Calu3 (cell line): Measurements from ENCODE around the gene ARID5B. TPM values are rescaled to one million over a fixed set of nuclear protein-coding genes. Genes with fewer than 3 reads are reported as not detected.

Source experiments
- BruUV-seq: library from RNA; stranded (reverse); fragments of 400-500 nt; replicated peaks from 2 replicates; lab custom pipeline; 2021; lab: Mats Ljungman, UMichigan
- CTCF ChIA-PET: fragments of 300-600 bp; sonication (Branson Sonifier 250); formaldehyde crosslinking; loops from one replicate; lab custom pipeline; 2022; ENCODE audit warnings: antibody characterized with exemption; lab: Charles Lee
- DNase-seq: peaks from one replicate; pipeline ENCODE4 v3.0.0; 2022
- H3K27ac Mint-ChIP-seq: one replicate; pipeline ENCODE4 v1.8.0; 2022; ENCODE audit warnings: mixed read lengths; ENCODE audit not compliant: unreplicated experiment
- H3K27me3 Mint-ChIP-seq: one replicate; pipeline ENCODE4 v1.8.0; 2022; ENCODE audit warnings: mixed read lengths; ENCODE audit not compliant: unreplicated experiment
- H3K36me3 Mint-ChIP-seq: one replicate; pipeline ENCODE4 v1.8.0; 2022; ENCODE audit warnings: mild to moderate bottlenecking, moderate library complexity, mixed read lengths; ENCODE audit not compliant: insufficient read depth, unreplicated experiment
- H3K4me1 Mint-ChIP-seq: one replicate; pipeline ENCODE4 v1.8.0; 2022; ENCODE audit warnings: mild to moderate bottlenecking, low read depth, mixed read lengths; ENCODE audit not compliant: unreplicated experiment
- H3K4me3 Mint-ChIP-seq: one replicate; pipeline ENCODE4 v1.8.0; 2022; ENCODE audit warnings: mild to moderate bottlenecking, low read depth, moderate library complexity, mixed read lengths; ENCODE audit not compliant: unreplicated experiment
- H3K9me3 Mint-ChIP-seq: one replicate; pipeline ENCODE4 v1.8.0; 2022; ENCODE audit warnings: low read depth, mixed read lengths; ENCODE audit not compliant: unreplicated experiment
- intact Hi-C: fragments of 100-400 bp; cut with micrococcal nuclease; formaldehyde crosslinking; loops from one replicate; pipeline ENCODE4 v1.10.0; 2022; ENCODE audit not compliant: unreplicated experiment
- total RNA-seq: library from RNA; stranded (reverse); gene quantifications from 2 replicates; pipeline ENCODE4 v1.2.3, GENCODE V29; 2022
- TF ChIP-seq, protein P1 (sequence below): fragments of 200-600 bp; IDR thresholded peaks from one replicate; pipeline ENCODE4 v1.8.0; 2022; ENCODE audit warnings: antibody characterized with exemption; ENCODE audit not compliant: unreplicated experiment

The ARID5B gene
- total RNA-seq, 1 experiment from 2014 or later, result 10.0 TPM

DNA sequence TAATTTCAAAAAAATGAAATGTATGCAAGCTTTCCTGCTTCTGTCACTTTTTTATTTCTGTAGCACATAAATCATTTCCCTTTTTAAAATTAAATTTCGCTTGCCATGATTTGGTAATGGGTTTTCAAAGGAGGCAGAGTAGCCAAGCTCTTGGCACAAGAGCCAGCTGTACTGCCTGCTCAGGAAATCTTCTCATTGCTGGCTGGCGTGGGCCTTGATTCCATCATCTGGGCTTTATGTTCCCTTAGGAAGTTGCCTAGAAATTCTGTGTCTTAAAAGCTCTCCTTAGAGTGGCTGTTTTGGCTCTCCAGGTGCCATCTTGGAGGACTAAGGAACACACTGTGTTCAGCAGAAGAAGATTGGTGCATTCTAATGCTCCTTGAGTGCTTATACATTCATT, 107.4 kb downstream of the ARID5B start:
- Mint-ChIP-seq H3K27me3 (no peaks in the 10 kb centered on the region), H3K36me3 (no peaks in the 10 kb centered on the region), H3K4me3 (no peak overlapping the region), H3K9me3 (no peaks in the 10 kb centered on the region), H3K27ac (no peak overlapping the region), H3K4me1 (peaks cover 15% of the 10 kb centered on the region)
- no peak for DNase-seq
- no TSS peak for BruUV-seq
- CTCF ChIA-PET, result no interaction called here
- TF ChIP-seq, protein P1, sequence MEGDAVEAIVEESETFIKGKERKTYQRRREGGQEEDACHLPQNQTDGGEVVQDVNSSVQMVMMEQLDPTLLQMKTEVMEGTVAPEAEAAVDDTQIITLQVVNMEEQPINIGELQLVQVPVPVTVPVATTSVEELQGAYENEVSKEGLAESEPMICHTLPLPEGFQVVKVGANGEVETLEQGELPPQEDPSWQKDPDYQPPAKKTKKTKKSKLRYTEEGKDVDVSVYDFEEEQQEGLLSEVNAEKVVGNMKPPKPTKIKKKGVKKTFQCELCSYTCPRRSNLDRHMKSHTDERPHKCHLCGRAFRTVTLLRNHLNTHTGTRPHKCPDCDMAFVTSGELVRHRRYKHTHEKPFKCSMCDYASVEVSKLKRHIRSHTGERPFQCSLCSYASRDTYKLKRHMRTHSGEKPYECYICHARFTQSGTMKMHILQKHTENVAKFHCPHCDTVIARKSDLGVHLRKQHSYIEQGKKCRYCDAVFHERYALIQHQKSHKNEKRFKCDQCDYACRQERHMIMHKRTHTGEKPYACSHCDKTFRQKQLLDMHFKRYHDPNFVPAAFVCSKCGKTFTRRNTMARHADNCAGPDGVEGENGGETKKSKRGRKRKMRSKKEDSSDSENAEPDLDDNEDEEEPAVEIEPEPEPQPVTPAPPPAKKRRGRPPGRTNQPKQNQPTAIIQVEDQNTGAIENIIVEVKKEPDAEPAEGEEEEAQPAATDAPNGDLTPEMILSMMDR, result no peak
- intact Hi-C loops, result no loop called here

DNA sequence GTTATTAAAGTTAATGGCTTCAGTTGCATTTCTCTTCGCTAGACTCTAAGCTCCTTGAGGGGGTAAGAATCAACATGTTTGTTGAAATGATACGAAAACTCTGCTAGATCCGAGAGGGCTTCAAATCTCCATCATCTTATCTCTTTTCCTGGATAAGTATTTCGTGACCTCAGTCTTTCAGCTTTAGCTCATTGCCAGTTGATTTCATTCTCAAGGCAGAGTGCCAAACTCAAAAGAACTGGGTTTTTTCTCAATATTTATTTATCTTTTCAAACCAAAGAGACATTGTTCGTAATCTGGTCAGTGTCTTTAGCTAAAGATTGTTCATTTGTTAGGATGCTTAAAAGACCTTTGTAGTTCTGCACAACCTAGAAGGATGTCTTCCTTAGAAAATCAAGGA, 108.9 kb downstream of the ARID5B start:
- no peaks in the 10 kb centered on the region for H3K36me3 Mint-ChIP-seq
- no TSS peak for BruUV-seq

DNA sequence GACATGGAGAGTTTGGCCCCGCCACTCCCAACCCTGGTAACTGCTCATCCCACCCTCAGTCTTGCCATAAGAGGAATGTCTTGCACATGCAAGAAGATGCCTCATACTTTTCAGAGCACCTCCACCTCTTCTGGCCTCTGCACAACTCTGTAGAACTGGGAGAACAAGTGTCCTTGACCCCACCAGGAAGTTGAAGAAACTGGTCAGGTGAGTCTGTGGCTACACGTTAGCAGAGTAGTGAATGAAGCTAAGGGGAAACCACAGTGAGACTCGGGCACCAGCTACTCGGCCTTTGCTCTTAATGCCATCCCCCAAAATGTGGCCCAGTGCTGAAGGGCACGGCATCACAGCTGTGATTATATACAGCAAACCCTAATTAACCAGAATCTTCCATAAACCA, 110.1 kb downstream of the ARID5B start:
- intact Hi-C loops, result no loop called here
- TF ChIP-seq, protein P1, result no peak
- no peak overlapping the region for H3K4me3 Mint-ChIP-seq
- CTCF ChIA-PET, result interaction anchor here (0.7 to 1.6 kb wide), 6 partner anchors 9 to 109 kb away, joined by 3 to 11 read pairs (median 3); no protein-coding TSS in a partner anchor
- H3K27me3 Mint-ChIP-seq, result no peaks in the 10 kb centered on the region
- no peaks in the 10 kb centered on the region for H3K36me3 Mint-ChIP-seq
- no peaks in the 10 kb centered on the region for H3K9me3 Mint-ChIP-seq
- DNase-seq, result peak; percentile 54
- peaks cover 15% of the 10 kb centered on the region for H3K4me1 Mint-ChIP-seq
- H3K27ac Mint-ChIP-seq, result peak overlapping the region; percentile 18
- BruUV-seq, result no TSS peak

More for the DNA sequence above, 108.9 kb downstream of the ARID5B start:
- Mint-ChIP-seq H3K4me1 (peaks cover 15% of the 10 kb centered on the region), H3K27ac (no peak overlapping the region), H3K27me3 (no peaks in the 10 kb centered on the region), H3K9me3 (no peaks in the 10 kb centered on the region), H3K4me3 (no peak overlapping the region)
- intact Hi-C loops, result no loop called here
- no peak for DNase-seq
- CTCF ChIA-PET, result interaction anchor here (0.5 kb wide), 1 partner anchor 78 kb away, joined by 3 read pairs; no protein-coding TSS in a partner anchor
- TF ChIP-seq, protein P1, result no peak

DNA sequence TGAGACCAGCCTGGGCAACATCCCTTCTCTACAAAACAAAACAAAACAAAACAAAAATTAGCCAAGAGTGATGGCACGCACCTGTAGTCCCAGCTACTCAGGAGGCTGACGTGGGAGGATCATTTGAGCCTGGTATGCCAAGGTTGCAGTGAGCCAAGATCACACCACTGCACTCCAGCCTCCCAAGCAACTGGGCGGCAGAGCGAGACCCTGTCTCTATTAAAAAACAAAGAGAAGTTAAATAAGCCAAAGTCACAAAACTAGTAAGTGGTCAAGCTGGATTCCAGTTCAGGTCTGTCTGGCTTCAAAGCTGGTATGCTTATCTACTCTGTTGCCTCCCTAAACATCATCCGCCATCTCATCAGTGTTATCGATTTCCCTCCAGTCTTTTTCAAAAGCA, 110.8 kb downstream of the ARID5B start:
- TF ChIP-seq, protein P1, result no peak
- intact Hi-C loops, result no loop called here
- no TSS peak for BruUV-seq
- no peaks in the 10 kb centered on the region for H3K27me3 Mint-ChIP-seq
- H3K4me3 Mint-ChIP-seq, result no peak overlapping the region
- no peak for DNase-seq
- H3K4me1 Mint-ChIP-seq, result peaks cover 15% of the 10 kb centered on the region
- CTCF ChIA-PET, result interaction anchor here (0.7 to 1.6 kb wide), 5 partner anchors 8 to 110 kb away, joined by 3 to 11 read pairs (median 3); no protein-coding TSS in a partner anchor
- no peak overlapping the region for H3K27ac Mint-ChIP-seq
- H3K9me3 Mint-ChIP-seq, result no peaks in the 10 kb centered on the region
- no peaks in the 10 kb centered on the region for H3K36me3 Mint-ChIP-seq
